Retinal pigment epithelial cell (primary cell): ENCODE data around the gene URAD.

Source experiments
- DNase-seq: peaks from one replicate; pipeline ENCODE4 v3.0.0-alpha.2; 2010; ENCODE audit warnings: low read depth
- H3K4me3 ChIP-seq: 2 replicates; pipeline ENCODE4 v1.5.1; 2011; ENCODE audit warnings: mild to moderate bottlenecking, low read length, control low read depth, moderate library complexity
- CTCF ChIP-seq: conservative IDR thresholded peaks from 2 replicates; pipeline ENCODE4 v1.5.1; 2011; ENCODE audit warnings: low read depth, low read length, control low read depth, inconsistent platforms

Gene URAD

GRCh38 chr13:27969866-27970229 lies 18.6 kb downstream of the URAD start:
- no peak overlapping the region for H3K4me3 ChIP-seq
- no peak for TF ChIP-seq CTCF
- no peak for DNase-seq

GRCh38 chr13:27969082-27969865 lies 19.2 kb downstream of the URAD start, which contains the start of gene CDX2:
TSS of gene CDX2 (minus strand) at chr13:27969315. CDS start at chr13:27969006, 309 bp downstream.
- TF ChIP-seq CTCF: no peak
- DNase-seq: no peak
- no peak within 1 kb of the TSS for H3K4me3 ChIP-seq

- no peak for DNase-seq
- TF ChIP-seq CTCF: no peak
- no peak overlapping the region for H3K4me3 ChIP-seq
These were observed 20.0 kb downstream of the URAD start for GRCh38 chr13:27968316-27969081.

- no peak overlapping the region for H3K4me3 ChIP-seq
- no peak for TF ChIP-seq CTCF
- DNase-seq: no peak
These were observed 20.7 kb downstream of the URAD start for GRCh38 chr13:27967736-27968315.

- no peak for DNase-seq
- no peak for TF ChIP-seq CTCF
- no peak overlapping the region for H3K4me3 ChIP-seq
These were observed 21.2 kb downstream of the URAD start for GRCh38 chr13:27967203-27967735.

- no peak for TF ChIP-seq CTCF
- DNase-seq: no peak
- H3K4me3 ChIP-seq: no peak overlapping the region
These were observed 21.8 kb downstream of the URAD start for GRCh38 chr13:27966641-27967202.
